ENCODE data around the gene EBF3.

EBF3 gene

GRCh38 chr10:129849853-129850252 lies 114.2 kb downstream of the EBF3 start:
- DNase-seq, result no peak

DNA sequence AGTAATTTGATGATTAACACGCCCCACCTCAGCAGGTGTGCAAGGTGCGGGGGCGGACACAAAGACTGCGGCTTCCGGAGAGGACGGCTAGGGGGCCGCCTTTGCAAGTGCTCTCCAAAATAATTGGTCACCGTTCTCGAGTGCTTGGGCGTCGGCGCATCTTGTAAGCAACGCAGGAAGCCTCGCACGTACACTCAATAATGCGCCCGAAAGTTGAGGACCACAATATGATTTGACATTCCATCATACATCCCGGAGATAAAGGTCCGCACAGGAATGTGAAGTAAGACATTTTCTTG lies 114.7 kb downstream of the EBF3 start:
- DNase-seq, result peak; percentile 60

- peak; percentile 42 for DNase-seq
These were observed 115.2 kb downstream of the EBF3 start for GRCh38 chr10:129848696-129849451.

DNA sequence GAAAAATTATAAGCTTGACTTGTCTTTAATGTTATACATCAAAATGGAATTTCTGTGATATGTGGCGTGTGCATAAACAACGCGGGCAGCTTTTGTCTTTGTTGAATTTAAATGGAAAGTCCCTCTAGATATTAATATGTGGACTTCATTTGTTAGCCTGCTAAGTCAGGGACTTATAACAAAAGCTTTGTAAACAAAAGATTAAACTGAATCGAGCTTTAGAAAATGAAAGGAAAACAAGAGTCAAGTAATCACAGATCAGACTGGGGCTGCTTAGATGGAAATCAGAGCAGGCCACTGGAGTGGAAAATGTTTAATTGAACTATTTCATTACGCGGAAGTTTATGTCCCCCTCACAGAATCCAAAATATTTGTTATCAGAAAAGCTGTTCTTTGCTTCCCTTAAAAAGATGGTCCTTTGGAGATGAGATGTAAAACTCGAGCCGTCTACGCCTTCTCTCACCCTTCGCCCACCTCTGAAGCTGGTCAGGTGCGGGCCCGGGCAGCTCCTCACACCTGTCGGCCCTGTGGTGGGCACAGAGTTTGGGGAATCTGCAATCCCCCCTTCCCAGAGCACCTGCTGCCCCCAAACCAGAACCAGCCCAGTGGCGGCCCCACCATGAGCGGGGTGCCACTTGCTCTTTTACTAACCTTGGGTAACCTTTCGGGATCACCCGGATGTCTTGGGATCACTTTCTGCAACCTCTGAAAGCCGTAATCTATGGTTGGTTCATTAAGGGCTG lies 116.2 kb downstream of the EBF3 start:
- no peak for DNase-seq

GRCh38 chr10:129846991-129847391 lies 117.1 kb downstream of the EBF3 start:
- no peak for DNase-seq

DNA sequence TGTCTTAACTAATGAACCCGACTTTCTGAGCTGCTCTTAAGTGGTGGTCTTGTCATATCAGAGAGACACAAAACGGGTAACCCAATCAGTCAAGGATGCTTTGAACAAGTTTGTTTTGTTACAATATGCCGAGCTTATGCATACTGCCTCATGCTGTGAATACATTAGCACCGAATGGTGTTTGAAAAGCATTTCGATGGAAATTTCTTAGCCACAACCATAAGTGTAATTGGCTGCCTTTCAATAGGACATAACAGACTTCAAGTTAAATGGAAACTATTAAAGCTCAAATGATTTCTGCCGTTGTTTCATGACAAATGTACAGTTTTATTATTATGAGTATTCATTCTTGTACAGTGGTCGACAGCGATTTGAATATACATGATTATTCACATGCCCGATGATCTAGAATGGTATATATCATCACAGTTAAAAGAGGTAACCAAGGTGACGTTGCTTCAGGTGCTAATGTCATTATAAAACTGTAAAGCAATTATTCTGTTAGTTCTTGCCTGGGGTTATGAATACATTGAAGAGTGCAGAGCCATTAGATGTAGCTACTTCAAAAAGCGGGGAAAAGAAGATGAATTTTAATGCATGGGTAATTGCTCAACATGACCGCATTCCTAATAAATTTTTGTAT lies 118.8 kb downstream of the EBF3 start:
- DNase-seq, result no peak

DNA sequence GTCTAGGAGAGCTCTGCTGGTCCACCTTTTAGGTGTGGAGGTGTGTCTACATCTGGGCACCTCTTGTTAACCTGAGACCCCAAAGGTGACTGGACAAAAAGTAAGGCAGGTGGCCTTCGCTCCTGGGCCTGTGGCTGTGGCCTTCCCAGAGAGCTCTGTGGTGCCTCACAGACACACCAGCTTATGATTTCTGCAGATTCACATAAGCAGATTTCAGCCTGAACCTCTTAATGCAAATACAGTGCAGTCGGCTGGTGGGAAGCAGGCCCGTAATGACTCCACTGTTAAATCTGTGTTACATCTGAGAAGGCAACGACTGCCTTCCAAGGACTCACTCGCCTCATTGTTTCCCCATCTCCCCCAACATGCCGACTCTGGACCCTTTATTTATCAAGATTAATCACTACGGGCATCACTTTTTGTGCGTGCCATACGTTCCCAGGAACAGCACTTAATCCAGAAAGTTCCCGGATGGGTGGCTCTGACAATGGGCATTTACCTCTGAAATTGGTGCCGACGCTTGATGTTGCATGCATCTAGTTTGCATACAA lies 119.8 kb downstream of the EBF3 start:
- no peak for DNase-seq

- no peak for DNase-seq
These were observed 120.4 kb downstream of the EBF3 start for GRCh38 chr10:129843702-129844101.

DNA sequence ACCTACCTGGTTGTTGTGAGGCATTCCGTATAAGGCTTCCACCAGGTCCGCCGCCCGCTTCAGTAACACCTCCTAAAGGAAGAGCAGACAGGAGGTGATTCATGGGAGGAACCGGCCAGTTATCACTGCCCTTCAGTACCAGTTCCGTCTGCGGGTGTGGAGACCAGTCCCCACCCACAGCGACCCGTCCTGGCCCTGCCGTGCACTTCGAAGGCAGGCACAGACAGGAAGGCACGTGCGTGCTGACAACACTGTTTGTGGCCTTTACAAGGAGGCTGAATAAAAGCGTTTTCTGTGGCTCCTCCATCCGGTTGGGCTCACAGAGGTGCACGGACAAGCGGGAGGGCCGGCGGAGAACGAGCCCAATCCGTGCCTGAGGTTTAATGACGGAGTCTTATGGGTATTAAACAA lies 120.9 kb downstream of the EBF3 start:
- DNase-seq, result no peak

- no peak for DNase-seq
These were observed 122.0 kb downstream of the EBF3 start for GRCh38 chr10:129842031-129842430.

DNA sequence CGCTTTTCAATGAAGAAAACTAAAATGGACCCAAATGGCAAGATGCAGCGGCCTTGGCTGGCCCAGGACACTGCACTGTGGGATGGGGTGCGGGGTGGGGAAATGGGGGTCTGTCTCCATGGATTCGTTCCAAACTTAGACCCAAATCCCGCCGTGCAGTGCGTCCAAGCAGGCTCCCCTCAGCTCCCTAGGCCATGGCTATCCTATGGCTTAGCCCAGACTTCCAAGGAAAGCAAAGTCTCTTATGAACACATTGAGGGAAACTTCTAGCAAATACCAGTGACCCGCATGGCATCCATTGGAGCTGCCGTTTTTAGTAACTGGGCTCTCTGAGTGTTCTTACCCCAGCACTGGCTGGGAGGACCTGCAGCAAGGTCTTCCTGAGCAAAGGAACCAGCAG lies 122.5 kb downstream of the EBF3 start:
- no peak for DNase-seq

GRCh38 chr10:129841071-129841470 lies 123.0 kb downstream of the EBF3 start:
- no peak for DNase-seq

- DNase-seq, result no peak
These were observed 123.9 kb downstream of the EBF3 start for GRCh38 chr10:129840196-129840590.

- no peak for DNase-seq
These were observed 124.5 kb downstream of the EBF3 start for GRCh38 chr10:129839285-129840195.

- no peak for DNase-seq
These were observed 125.3 kb downstream of the EBF3 start for GRCh38 chr10:129838794-129839193.

GRCh38 chr10:129837909-129838582 lies 126.0 kb downstream of the EBF3 start:
- DNase-seq, result no peak

DNA sequence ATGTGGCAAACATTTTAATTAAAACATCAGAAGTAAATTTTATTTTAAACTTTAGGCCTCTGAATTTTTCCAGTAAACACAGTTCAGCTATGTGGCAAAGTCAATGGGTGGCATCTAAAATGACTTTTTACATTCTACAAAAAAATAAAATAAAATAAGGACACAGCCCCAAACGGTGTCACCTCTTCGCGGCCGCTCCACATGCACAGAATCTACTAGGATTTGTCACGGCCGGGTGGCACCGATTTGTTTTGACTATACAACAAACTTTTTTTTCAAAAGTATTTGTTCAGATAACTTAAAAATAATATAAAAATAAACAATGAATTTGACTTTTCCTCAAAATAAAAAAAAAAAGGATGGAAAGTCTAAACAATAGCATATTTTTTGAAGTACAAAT lies 127.8 kb downstream of the EBF3 start:
- DNase-seq, result no peak

DNA sequence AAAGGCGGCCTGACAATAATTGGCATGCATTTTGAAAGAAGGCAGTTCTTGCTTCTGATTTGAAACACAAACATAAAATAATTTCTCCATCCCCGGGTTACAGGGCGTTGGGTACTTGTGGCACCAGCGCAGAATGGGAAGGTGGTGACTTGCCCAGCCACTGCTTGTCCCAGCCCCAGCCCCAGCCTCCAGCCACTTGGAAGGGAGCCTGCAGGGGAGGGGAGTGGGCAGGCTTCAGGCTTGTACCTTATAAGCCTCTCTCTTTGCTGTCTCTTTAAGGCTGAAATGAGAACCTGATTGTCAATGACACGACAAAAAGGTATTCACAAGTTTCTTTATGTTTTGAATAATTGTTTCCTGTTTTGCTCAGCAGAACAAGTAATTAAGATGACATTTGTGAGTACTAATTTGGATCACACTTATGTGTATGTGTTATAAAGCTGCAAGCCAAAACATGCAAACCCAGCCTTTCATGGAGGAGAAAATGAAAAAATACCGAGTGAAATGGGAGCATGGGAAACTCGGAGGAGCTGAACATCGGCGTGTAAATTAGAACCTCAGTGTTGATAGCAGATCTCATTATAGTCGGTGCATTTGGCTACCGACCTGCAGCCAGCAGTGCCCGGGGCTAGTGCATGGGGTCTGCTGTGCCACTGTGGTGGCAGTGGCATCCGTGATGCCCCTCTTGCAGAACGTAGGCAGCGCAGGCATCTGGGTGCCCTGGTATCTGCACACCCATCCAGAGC lies 129.9 kb downstream of the EBF3 start:
- DNase-seq, result peak; percentile 56

DNA sequence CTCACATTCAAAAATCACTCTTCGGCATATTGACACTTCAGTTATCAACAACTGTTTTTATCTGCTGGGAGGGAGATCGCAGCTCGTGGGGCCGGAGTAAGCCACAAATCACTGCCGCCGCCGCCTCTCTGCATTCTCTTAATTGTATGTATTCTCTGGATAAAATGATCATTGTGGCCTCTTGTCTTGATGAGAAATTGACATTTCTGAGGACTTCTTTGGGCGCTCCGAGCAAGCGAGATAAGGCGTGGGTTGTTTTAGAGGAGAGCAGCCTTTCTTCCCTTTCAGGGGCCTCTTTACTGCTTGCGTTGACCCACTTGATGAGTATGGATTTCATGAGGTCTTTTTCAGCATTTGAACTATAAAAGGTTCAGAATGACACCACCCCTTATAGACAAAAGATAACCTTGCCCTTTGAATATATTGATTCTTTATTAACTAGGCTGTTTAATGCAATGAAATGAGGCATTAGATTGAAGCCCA lies 130.6 kb downstream of the EBF3 start:
- DNase-seq, result no peak

- no peak for DNase-seq
These were observed 131.3 kb downstream of the EBF3 start for GRCh38 chr10:129832573-129833467.
